ENCODE data around the gene MTNR1A.

- no peak for TF ChIP-seq POLR2A (IDR thresholded peaks at IDR 0.05)
- TF ChIP-seq, protein P1, sequence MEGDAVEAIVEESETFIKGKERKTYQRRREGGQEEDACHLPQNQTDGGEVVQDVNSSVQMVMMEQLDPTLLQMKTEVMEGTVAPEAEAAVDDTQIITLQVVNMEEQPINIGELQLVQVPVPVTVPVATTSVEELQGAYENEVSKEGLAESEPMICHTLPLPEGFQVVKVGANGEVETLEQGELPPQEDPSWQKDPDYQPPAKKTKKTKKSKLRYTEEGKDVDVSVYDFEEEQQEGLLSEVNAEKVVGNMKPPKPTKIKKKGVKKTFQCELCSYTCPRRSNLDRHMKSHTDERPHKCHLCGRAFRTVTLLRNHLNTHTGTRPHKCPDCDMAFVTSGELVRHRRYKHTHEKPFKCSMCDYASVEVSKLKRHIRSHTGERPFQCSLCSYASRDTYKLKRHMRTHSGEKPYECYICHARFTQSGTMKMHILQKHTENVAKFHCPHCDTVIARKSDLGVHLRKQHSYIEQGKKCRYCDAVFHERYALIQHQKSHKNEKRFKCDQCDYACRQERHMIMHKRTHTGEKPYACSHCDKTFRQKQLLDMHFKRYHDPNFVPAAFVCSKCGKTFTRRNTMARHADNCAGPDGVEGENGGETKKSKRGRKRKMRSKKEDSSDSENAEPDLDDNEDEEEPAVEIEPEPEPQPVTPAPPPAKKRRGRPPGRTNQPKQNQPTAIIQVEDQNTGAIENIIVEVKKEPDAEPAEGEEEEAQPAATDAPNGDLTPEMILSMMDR (IDR thresholded peaks at IDR 0.05), result no peak
- no peak for TF ChIP-seq EP300 (IDR thresholded peaks at IDR 0.05)
Observed at GRCh38 chr4:186580669-186581068, 25.3 kb upstream of the MTNR1A start.

All from sigmoid colon (tissue), 4 donors.